ENCODE data around the gene PLEKHA7.

PLEKHA7 gene

DNA sequence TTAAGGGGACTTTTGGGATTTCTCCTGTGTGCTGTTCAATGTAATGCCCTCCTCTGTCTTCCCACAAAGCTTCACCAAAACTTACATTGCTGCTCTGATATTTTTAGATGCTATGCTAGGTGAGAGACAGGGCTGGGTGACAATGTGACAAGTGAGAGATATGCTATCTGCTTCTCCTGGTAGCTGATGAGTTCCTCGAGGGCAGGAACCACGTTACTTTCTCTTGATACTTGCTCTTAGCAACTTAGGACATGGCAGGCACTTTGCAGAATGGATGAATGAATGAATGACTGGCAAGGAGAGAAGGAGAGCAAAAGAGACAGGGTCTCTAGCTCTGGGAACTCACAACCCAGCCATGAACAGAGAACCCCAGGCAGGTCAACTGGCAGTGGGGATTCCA is 160.4 kb downstream of the PLEKHA7 start:
- Histone ChIP-seq H3F3A (ENCODE audit: control insufficient read depth, insufficient read depth) (no peaks in the 10 kb centered on the region), H3K27me3 (ENCODE audit: control insufficient read depth, low read length) (no peaks in the 10 kb centered on the region; the same call in 1 of the 2 replicates), H3K4me1 (ENCODE audit: control insufficient read depth, low read length) (no peaks in the 10 kb centered on the region), H3K36me3 (ENCODE audit: control insufficient read depth, low read length) (no peaks in the 10 kb centered on the region), H3K4me3 (ENCODE audit: low read length) (no peak overlapping the region), H3K4me2 (ENCODE audit: low read length) (no peak overlapping the region), H3K79me2 (ENCODE audit: control insufficient read depth, low read length) (no peaks in the 10 kb centered on the region), H4K20me1 (ENCODE audit: control insufficient read depth, insufficient read depth, low read depth, low read length) (no peaks in the 10 kb centered on the region), H3K27ac (ENCODE audit: low read depth, low read length) (no peak overlapping the region), H3K9me2 (replicated peaks; ENCODE audit: control insufficient read depth, low read length) (no peaks in the 10 kb centered on the region), H3K9me3 (ENCODE audit: control insufficient read depth, insufficient read depth, low read length) (no peaks in the 10 kb centered on the region)
- no peak for TF ChIP-seq EZH2phosphoT487 (IDR thresholded peaks at IDR 0.05; ENCODE audit: borderline replicate concordance, low read length)
- TF ChIP-seq, protein P1, sequence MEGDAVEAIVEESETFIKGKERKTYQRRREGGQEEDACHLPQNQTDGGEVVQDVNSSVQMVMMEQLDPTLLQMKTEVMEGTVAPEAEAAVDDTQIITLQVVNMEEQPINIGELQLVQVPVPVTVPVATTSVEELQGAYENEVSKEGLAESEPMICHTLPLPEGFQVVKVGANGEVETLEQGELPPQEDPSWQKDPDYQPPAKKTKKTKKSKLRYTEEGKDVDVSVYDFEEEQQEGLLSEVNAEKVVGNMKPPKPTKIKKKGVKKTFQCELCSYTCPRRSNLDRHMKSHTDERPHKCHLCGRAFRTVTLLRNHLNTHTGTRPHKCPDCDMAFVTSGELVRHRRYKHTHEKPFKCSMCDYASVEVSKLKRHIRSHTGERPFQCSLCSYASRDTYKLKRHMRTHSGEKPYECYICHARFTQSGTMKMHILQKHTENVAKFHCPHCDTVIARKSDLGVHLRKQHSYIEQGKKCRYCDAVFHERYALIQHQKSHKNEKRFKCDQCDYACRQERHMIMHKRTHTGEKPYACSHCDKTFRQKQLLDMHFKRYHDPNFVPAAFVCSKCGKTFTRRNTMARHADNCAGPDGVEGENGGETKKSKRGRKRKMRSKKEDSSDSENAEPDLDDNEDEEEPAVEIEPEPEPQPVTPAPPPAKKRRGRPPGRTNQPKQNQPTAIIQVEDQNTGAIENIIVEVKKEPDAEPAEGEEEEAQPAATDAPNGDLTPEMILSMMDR (IDR thresholded peaks at IDR 0.05; ENCODE audit: low read depth, low read length, poor library complexity, severe bottlenecking) = no peak

DNA sequence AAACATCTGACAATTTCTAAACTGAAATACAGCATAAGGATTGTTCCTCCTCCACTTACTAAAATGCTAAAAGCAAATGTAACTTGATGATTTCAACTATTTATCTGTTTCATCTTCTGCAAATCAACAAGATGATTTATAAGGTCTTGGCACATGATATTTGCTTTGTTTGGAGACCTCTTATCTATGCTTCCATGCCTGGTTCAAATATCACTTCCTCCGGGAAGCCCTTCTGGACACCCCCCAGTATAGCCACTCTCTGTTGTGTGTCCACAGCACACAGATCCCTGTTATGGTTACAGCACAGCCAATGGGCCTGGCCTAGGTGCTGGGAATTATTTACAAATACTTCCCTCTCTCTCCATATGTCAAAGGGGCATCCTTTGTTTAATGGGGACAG is 160.9 kb downstream of the PLEKHA7 start:
- Histone ChIP-seq H3K27me3 (ENCODE audit: control insufficient read depth, low read length) (no peaks in the 10 kb centered on the region; the same call in 1 of the 2 replicates), H3K36me3 (ENCODE audit: control insufficient read depth, low read length) (no peaks in the 10 kb centered on the region), H3F3A (ENCODE audit: control insufficient read depth, insufficient read depth) (no peaks in the 10 kb centered on the region), H3K4me1 (ENCODE audit: control insufficient read depth, low read length) (no peaks in the 10 kb centered on the region), H4K20me1 (ENCODE audit: control insufficient read depth, insufficient read depth, low read depth, low read length) (no peaks in the 10 kb centered on the region), H3K79me2 (ENCODE audit: control insufficient read depth, low read length) (no peaks in the 10 kb centered on the region), H3K4me2 (ENCODE audit: low read length) (no peak overlapping the region), H3K9me3 (ENCODE audit: control insufficient read depth, insufficient read depth, low read length) (no peaks in the 10 kb centered on the region), H3K27ac (ENCODE audit: low read depth, low read length) (no peak overlapping the region), H3K4me3 (ENCODE audit: low read length) (no peak overlapping the region), H3K9me2 (replicated peaks; ENCODE audit: control insufficient read depth, low read length) (no peaks in the 10 kb centered on the region)
- TF ChIP-seq, protein P1 (IDR thresholded peaks at IDR 0.05; ENCODE audit: low read depth, low read length, poor library complexity, severe bottlenecking) = no peak
- TF ChIP-seq EZH2phosphoT487 (IDR thresholded peaks at IDR 0.05; ENCODE audit: borderline replicate concordance, low read length) = no peak

DNA sequence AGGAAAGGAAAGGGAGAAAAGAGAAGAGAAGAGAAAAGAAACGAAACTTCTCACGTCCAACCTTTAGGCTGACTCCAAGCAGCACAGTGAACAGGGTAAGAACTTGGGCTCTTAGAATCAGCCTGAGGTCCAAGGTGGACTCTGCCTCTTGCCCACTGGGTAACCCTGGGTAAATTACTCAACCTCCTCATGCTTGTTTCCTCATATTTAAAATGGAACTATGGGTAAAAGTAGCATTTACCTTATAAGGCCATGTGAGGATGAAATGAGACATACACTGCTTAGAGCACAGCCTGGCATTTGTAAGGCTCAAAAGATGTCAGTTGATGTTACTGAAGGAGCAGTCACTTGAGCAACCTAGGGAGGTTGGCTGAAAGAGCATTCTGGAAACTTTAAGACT is 167.9 kb downstream of the PLEKHA7 start:
- Histone ChIP-seq H3K9me3 (ENCODE audit: control insufficient read depth, insufficient read depth, low read length) (no peaks in the 10 kb centered on the region), H3K4me2 (ENCODE audit: low read length) (no peak overlapping the region), H3K27me3 (ENCODE audit: control insufficient read depth, low read length) (peaks cover 20% of the 10 kb centered on the region), H3K4me3 (ENCODE audit: low read length) (no peak overlapping the region), H3F3A (ENCODE audit: control insufficient read depth, insufficient read depth) (no peaks in the 10 kb centered on the region), H3K9me2 (replicated peaks; ENCODE audit: control insufficient read depth, low read length) (no peaks in the 10 kb centered on the region), H4K20me1 (ENCODE audit: control insufficient read depth, insufficient read depth, low read depth, low read length) (no peaks in the 10 kb centered on the region), H3K27ac (ENCODE audit: low read depth, low read length) (no peak overlapping the region), H3K79me2 (ENCODE audit: control insufficient read depth, low read length) (no peaks in the 10 kb centered on the region), H3K4me1 (ENCODE audit: control insufficient read depth, low read length) (no peaks in the 10 kb centered on the region), H3K36me3 (ENCODE audit: control insufficient read depth, low read length) (no peaks in the 10 kb centered on the region)
- TF ChIP-seq, protein P1 (IDR thresholded peaks at IDR 0.05; ENCODE audit: low read depth, low read length, poor library complexity, severe bottlenecking) = no peak
- TF ChIP-seq EZH2phosphoT487 (IDR thresholded peaks at IDR 0.05; ENCODE audit: borderline replicate concordance, low read length) = no peak

Measured in DOHH2 (cell line).